Hematopoietic multipotent progenitor cell treated with erythropoietin and hydrocortisone succinate and interleukin-3 and kit ligand, for 8 days (in vitro differentiated cells): Measurements from ENCODE around the gene NUP107.
"Not testable (repeated sequence)": the region's sequence is repeated elsewhere in the genome, so short reads cannot be mapped to it uniquely, and the experiment has no call there.

Experiments
- DNase-seq: peaks from one replicate; pipeline ENCODE4 v3.0.0-alpha.2; 2015

The NUP107 gene

GRCh38 chr12:68686595-68687521 lies at the start of gene NUP107:
NUP107 (plus strand) TSS chr12:68686978; CDS start chr12:68687066, 88 bp downstream.
- DNase-seq, result peak; percentile 100

- not testable (repeated sequence) for DNase-seq
Measured at GRCh38 chr12:68637439-68637838, 49.3 kb upstream of the NUP107 start.

GRCh38 chr12:68638171-68638570 lies 48.6 kb upstream of the NUP107 start:
- DNase-seq, result no peak

GRCh38 chr12:68638721-68639395 lies 47.9 kb upstream of the NUP107 start:
- no peak for DNase-seq

GRCh38 chr12:68639396-68639767 lies 47.4 kb upstream of the NUP107 start:
- no peak for DNase-seq

GRCh38 chr12:68641138-68641537 lies 45.6 kb upstream of the NUP107 start:
- DNase-seq, result no peak

GRCh38 chr12:68646484-68646883 lies 40.3 kb upstream of the NUP107 start:
- DNase-seq, result no peak

- no peak for DNase-seq
Measured at GRCh38 chr12:68647507-68647906, 39.3 kb upstream of the NUP107 start.

GRCh38 chr12:68648179-68648578 lies 38.6 kb upstream of the NUP107 start:
- no peak for DNase-seq

- DNase-seq, result no peak
Measured at GRCh38 chr12:68665016-68665569, 21.7 kb upstream of the NUP107 start.

- DNase-seq, result no peak
Measured at GRCh38 chr12:68667291-68667690, 19.5 kb upstream of the NUP107 start.

GRCh38 chr12:68667896-68668295 lies 18.9 kb upstream of the NUP107 start:
- DNase-seq, result no peak

GRCh38 chr12:68671179-68671578 lies 15.6 kb upstream of the NUP107 start:
- DNase-seq, result no peak

GRCh38 chr12:68673788-68674187 lies 13.0 kb upstream of the NUP107 start:
- peak; percentile 45 for DNase-seq

- no peak for DNase-seq
Measured at GRCh38 chr12:68674376-68674775, 12.4 kb upstream of the NUP107 start.

- DNase-seq, result no peak
Measured at GRCh38 chr12:68675101-68675842, 11.5 kb upstream of the NUP107 start.

- DNase-seq, result not testable (repeated sequence)
Measured at GRCh38 chr12:68676854-68677253, 9.9 kb upstream of the NUP107 start.

- DNase-seq, result no peak
Measured at GRCh38 chr12:68686262-68686594, 550 bp upstream of the NUP107 start.

GRCh38 chr12:68695454-68695853 lies 8.7 kb downstream of the NUP107 start:
- DNase-seq, result no peak

GRCh38 chr12:68699486-68699885 lies 12.7 kb downstream of the NUP107 start:
- no peak for DNase-seq

- DNase-seq, result no peak
Measured at GRCh38 chr12:68727776-68728175, 41.0 kb downstream of the NUP107 start.

GRCh38 chr12:68733661-68734071 lies 46.9 kb downstream of the NUP107 start:
- DNase-seq, result peak; percentile 11

- DNase-seq, result no peak
Measured at GRCh38 chr12:68739891-68740290, 53.1 kb downstream of the NUP107 start.
